Mononuclear cell (primary cell): ENCODE measurements around the gene PRR7. TPM values are rescaled to one million over a fixed set of nuclear protein-coding genes. Genes with fewer than 3 reads are reported as not detected.

Experiments
- H3K27me3 ChIP-seq: 2 replicates; pipeline ENCODE4 v1.6.0; 2011; ENCODE audit warnings: low read length, control low read depth; ENCODE audit not compliant: insufficient read depth
- H3K4me1 ChIP-seq: 2 replicates; pipeline ENCODE4 v1.5.1; 2011; ENCODE audit warnings: mild to moderate bottlenecking, low read length, control low read depth; ENCODE audit not compliant: insufficient read depth
- H3K4me3 ChIP-seq: 2 replicates; pipeline ENCODE4 v1.5.1; 2011; ENCODE audit warnings: mild to moderate bottlenecking, low read length, moderate library complexity
- H3K9me3 ChIP-seq: 2 replicates; pipeline ENCODE4 v1.5.1; 2011; ENCODE audit warnings: low read depth, mild to moderate bottlenecking, control low read depth, low read length
- total RNA-seq: library from RNA; depleted of rRNA; stranded (reverse); fragments of >200 nt; gene quantifications from one replicate; pipeline ENCODE4 v1.2.3, GENCODE V29; 2012

Gene PRR7
- total RNA-seq, 1 donor: 25.8 TPM

DNA sequence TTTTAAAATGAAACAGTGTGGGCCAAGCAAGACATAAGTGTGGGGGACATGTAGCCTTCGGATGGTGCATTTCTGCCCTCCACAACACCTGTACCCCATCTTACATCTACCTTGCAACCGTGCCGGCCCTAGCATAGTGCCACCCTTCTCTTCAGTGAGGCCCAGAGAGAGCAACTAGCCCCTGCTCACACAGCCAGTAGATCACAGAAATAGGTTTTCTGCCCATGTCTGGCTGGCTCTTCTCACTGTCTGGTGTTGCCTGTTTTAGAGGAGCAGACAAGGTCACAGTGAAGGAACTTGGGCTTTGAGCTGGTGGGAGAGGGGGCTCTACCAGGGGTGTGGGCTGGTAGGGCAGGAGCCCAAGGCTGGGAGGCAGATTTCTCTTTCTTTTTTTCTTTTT, 39.6 kb downstream of the PRR7 start:
- no peaks in the 10 kb centered on the region for H3K9me3 ChIP-seq

DNA sequence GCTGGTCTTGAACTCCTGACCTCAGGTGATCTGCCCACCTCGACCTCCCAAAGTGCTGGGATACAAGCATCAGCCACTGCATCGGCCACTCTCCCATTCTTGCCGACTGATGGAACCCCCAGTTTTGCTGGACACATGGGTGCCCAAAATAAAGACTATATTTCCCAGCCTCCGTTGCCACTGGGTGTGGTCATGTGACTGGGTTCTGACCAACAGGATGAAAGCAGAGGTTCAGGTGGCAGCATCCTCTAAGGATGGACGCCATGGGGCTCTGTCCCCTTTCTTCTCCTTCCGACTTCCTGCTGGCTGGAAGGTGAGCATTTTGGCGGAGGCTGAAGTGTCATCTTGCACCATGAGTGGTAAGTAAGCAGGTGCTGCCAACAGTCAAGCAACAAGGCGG, 40.5 kb downstream of the PRR7 start:
- H3K4me1 ChIP-seq: peaks cover 8% of the 10 kb centered on the region
- no peak overlapping the region for H3K4me3 ChIP-seq
- H3K27me3 ChIP-seq: no peaks in the 10 kb centered on the region
- H3K9me3 ChIP-seq: no peaks in the 10 kb centered on the region

More for the DNA sequence above, 39.6 kb downstream of the PRR7 start:
- Histone ChIP-seq H3K27me3 (no peaks in the 10 kb centered on the region), H3K4me3 (no peak overlapping the region), H3K4me1 (peaks cover 7% of the 10 kb centered on the region)

DNA sequence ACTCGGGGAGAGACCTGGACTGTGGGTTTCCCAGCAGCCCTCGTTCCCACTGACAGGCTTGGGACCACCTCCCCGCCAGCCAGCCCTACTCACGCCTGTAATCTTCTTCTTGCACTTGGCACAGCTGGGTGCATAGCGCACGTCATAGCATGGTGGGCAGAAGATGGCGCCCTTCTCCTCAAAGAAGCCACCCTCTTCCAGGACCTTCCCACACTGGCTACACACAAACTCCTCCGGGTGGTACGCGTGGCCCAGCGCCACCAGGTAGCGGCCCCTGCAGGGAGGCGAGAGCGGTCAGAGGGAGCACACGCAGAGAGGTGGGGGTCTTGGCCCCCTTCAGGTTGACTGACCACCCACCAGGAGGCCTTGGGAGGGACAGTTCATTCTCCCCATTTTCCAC, 41.4 kb downstream of the PRR7 start:
- H3K4me3 ChIP-seq: no peak overlapping the region
- H3K27me3 ChIP-seq: no peaks in the 10 kb centered on the region
- H3K4me1 ChIP-seq: peaks cover 12% of the 10 kb centered on the region
- H3K9me3 ChIP-seq: no peaks in the 10 kb centered on the region

DNA sequence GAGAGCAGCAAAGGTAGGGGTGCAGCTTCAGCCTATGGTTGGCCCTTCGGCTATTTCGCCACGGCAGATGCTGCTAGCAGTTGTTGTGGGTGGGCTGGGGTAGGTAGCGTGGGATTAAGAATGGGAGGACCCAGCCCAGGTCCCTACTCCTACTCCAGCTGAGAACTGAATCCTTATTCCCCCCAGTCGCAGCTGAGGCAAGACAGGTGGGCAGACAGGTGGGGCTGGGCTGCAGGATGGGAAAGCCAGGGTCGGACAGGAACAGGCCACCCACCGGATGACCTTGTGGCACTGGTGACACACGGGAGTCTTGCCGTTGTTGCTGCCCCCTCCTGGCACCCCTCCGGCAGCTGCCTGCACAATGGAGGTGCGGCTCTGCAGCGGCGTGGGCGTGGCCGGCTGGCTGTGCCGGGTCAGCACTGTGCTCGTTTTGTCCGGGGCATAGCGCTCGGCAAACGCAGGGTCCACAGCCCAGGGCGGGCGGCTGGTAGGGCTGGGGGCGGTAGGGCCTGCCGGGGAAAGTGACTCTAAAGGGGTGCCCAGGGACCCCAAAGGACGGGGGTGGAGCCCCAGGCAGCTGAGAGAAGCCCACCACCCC, 42.6 kb downstream of the PRR7 start:
- H3K27me3 ChIP-seq: no peaks in the 10 kb centered on the region
- no peaks in the 10 kb centered on the region for H3K9me3 ChIP-seq
- no peak overlapping the region for H3K4me3 ChIP-seq
- peaks cover 24% of the 10 kb centered on the region for H3K4me1 ChIP-seq

DNA sequence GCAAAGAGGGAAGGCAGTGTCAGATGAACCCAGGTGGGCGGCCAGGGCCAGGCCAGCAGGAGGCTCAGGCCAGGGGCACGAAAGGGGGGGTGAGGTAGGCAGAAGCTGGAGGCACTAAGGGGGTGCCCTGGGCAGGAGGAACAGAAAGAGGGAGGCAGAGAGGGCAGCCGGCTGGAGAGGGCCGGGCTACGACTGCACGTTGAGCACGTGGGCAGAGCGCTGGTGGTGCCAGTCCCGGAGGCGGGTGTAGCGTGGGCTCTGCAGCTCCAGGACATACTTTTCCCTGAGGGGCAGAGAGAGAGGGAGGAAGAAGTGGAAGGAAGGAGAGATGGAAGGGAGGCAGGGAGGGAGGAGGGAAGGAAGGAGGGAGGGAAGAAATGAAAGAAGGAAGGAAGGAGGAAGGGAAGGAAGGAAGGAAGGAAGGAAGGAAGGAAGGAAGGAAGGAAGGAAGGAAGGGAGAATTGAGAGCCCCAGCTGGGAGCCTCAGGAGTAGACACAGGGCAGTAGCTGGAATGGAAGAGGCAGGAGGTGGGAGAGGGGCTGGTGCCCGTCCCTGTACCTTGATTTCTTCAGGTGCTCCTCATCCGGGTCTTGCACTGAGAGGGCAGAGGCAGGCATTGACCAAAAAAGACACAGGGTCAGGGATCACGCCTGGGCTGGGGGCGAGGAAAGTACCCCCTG, 43.8 kb downstream of the PRR7 start:
- Histone ChIP-seq H3K9me3 (no peaks in the 10 kb centered on the region), H3K4me3 (no peak overlapping the region), H3K27me3 (no peaks in the 10 kb centered on the region), H3K4me1 (peaks cover 37% of the 10 kb centered on the region)

DNA sequence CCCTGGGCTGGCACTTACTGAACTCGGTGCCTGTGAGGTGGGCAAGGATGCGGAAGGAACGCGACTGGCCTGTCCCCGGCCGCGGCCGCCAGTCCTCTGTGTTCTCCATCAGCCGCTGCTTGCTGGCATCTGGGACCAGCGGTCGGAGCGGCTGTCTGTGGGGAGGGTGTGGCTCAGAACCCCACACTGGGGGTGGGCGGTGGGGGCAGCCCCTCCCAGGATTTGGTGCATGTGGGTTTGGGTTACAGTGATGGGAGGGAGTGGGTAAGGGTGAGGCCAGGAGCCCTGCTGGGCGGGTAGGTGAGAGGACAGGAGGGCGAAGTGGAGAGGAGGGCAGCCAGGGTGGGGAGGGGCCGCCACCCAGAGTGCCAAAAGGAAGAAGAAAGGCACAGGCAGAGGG, 44.4 kb downstream of the PRR7 start:
- Histone ChIP-seq H3K4me1 (peaks cover 42% of the 10 kb centered on the region), H3K9me3 (no peaks in the 10 kb centered on the region), H3K4me3 (no peak overlapping the region), H3K27me3 (no peaks in the 10 kb centered on the region)

DNA sequence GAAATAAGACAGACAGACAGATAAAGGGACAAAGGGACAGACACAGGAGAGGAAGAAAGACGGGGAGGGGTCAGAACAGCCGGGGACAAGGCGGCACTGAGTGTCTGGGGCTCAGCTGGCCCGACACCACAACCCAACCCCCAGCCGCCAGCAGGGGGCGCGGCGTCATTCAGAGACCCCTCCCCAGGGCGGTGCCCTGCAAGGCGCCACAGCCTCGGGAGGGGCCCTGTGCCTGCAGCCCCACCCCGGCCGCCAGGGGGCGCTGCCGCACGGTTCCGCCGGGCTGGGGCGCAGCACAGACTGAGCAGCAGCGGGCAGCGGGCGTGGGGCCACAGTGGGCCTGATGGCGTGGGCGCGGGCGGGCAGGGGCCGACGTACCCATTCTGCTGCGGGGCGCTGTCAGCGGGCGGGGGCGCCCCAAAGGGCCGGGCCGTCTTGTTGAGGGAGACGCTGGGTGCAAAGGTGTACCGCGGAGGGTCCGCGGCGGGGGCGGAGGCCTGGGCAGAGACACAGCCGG, 44.9 kb downstream of the PRR7 start:
- Histone ChIP-seq H3K4me1 (peaks cover 47% of the 10 kb centered on the region), H3K27me3 (no peaks in the 10 kb centered on the region), H3K9me3 (no peaks in the 10 kb centered on the region), H3K4me3 (no peak overlapping the region)

DNA sequence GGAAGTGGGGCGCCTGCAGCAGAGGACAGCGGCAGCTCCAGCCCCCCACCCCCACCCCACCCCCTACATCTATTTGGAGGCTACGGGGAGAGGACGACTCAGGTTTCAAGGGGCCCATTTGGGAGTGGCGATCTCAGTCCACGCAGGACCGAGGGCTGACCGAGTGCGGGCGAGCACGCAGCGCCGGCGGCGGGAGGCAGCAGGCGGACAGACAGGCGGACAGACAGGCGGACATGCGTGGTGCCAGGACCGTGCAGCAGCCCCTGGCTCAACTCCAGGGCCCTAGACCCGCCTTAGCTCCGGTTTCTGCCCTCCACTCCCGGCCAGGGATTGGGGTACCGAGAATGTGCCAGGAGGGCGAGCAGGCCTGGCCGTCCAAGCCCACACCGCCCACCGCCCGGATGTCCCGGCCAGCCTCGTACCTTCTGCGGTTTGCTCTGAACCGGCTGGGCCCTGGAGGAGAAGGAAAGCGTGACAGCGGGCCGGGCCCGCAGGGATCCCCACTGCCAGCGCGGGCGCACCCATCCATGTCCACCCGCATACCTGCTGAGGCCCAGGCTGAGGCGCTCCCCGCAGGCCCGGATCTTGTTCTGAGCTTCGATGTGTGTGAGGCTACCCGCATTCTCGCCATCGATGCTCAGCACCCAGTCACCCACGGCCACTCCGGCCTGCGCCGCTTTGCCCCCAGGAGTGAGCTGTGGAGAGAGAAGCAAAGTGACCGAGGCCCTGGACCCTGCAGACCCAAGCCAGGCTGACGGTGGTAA, 45.6 kb downstream of the PRR7 start:
- Histone ChIP-seq H3K27me3 (no peaks in the 10 kb centered on the region), H3K4me1 (peaks cover 49% of the 10 kb centered on the region), H3K4me3 (no peak overlapping the region), H3K9me3 (no peaks in the 10 kb centered on the region)

DNA sequence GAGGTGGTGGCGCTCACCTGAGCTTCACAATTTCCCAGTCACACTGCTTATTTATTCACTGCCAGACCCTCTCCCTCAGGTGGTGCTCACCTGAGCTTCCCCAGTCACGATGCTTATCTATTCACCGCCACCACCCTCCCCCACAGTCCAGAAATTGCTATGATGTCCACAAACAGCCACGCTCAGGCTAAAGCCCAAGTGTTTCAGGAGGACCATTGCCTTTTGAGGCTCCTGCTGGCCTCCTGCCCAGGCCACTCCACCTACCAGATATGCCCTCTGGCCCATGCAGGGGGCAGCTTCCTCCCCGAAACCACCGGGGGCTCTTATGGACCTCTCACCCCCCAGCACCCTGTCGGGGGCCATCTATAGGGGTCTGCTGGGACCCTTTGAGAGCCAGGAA, 46.2 kb downstream of the PRR7 start:
- Histone ChIP-seq H3K27me3 (no peaks in the 10 kb centered on the region), H3K4me1 (peaks cover 52% of the 10 kb centered on the region), H3K4me3 (no peak overlapping the region), H3K9me3 (no peaks in the 10 kb centered on the region)

DNA sequence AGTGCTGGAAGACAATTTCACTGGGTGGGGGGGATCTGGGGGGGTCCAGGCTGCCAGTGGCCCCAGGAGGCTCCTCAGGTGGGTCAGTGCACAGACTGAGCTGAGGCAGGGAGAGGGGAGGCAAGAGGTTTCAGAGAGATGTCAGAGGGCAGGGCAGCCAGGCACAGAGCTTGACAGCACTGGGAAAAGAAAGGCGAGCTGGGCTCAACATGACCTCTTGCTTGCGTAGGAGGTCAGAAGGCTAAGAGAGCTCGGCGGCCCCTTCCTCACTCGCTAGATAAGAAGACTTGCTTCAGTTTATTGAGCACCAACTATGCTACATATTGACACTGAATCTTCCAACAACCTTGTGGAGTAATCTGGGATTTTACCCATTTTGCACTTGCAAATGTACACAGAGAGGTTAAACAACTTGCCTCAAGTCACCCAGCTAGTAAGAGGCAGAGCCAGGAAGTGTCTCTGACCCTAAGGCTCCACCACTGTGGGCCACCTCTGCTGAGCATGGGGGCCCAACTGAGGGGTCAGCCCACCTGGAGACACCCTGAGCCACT, 47.3 kb downstream of the PRR7 start:
- Histone ChIP-seq H3K9me3 (no peaks in the 10 kb centered on the region), H3K27me3 (no peaks in the 10 kb centered on the region), H3K4me3 (no peak overlapping the region), H3K4me1 (peaks cover 61% of the 10 kb centered on the region)

DNA sequence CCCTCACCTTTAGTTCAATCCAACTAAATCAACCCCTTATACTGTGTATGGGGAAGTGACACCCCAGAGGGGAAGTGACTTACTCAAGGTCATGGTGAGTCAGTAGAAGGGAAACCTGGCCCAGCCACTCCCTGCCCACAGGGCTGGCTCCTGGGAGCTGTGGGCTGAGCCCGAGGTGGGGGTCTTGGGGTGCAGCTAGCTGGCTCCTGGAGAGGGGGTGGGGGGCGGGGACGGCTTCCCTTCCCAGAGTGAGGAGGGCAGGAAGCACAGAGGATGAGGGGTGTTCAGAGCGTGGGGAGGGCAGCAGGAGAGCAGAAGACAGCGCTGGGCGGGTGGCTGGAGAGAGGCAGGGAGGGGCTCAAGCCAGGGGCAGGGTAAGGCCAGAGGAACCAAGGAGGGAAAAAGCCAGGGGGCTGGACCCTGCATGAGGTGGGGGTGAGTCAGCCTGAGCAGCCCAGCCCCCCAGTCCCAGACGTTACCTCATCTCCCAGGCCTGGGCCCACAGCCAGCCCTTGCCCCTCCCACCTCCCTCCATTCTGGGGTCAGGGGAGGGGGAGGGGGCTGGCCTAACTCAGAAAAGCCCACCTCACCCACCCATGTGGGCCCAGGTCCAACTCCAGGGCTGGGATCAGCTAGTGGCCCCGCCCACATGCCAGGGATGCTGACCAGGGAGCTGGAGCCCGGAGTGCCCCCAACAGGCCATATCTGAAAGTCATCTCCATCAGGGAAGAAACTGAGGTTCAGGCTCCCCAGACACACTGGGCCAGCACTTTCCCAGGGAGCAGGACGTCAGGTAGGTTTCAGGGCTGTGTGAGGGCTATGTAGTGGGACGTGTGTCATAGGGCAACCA, 48.0 kb downstream of the PRR7 start:
- Histone ChIP-seq H3K4me3 (no peak overlapping the region), H3K4me1 (peaks cover 61% of the 10 kb centered on the region), H3K27me3 (no peaks in the 10 kb centered on the region), H3K9me3 (no peaks in the 10 kb centered on the region)

DNA sequence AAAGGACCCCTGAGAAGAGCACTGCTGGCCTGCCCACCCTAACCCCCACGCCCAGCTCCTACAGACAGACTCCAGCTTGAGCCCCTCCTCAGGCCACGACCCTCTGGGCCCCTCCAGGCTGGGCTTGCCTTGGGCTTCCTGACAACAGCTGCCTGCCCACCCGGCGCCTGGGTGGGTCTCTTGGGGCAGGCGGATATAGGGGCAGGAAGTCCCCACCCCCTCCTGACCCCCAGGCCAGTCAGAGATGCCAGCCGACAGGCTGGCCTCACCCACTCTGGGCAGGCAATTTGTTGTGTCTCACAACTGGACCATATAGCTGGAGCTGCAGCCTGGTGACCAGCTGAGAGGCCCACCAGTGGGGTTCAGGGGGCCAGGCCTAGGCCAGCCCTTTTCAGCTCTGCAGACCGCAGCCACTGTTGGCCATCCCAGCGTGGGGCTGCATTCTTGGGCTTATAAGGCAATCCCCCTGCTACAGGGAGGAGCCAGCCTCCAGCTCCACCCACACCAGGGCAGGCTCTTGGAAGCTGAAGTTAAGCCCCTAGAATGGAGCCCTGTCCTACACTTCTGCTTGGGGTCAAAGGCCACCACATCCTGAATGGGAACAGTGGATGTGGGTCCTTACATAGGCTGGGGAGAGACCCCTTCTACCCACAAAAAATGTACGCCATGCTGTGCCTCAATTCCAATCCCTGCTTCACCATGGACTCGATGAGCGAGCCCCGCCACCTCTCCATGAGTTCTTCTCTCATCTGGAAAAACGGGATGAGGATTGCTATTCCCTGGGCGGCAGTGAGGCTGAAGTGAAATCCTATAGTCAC, 48.8 kb downstream of the PRR7 start:
- no peaks in the 10 kb centered on the region for H3K9me3 ChIP-seq
- peaks cover 62% of the 10 kb centered on the region for H3K4me1 ChIP-seq
- no peak overlapping the region for H3K4me3 ChIP-seq
- no peaks in the 10 kb centered on the region for H3K27me3 ChIP-seq

DNA sequence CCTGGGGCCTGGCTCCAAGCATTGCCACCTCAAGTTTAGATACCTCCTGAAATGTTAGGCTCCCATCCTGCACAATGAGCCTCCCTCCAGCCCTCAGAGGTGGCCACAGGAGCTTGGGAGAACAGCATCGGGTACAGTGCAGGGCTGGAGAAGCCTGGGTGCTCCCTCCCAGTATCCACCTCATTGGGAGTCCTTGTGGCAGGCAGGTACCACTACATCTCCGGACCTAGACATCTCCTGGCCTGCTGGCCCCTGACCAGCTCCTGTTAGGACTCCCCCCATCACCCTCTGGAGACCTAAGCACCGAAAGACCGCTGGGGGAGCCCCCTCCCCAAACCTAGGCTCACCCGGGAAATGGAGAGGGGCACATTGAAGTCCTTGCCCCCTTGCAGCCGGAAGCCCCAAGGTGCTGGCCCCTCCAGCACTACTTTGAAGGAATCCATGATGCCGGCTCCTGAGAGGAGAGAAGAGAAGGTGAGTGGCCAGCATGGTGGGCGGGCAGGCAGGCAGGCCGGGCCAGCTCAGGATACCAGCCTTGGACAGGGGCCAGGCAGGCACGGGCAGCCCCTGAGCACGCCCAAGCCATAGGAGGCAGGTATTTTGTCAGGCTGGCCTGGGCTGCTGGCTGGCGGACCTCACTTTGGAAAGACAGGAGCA, 49.6 kb downstream of the PRR7 start:
- Histone ChIP-seq H3K4me3 (peak overlapping the region; percentile 13), H3K27me3 (no peaks in the 10 kb centered on the region), H3K9me3 (no peaks in the 10 kb centered on the region), H3K4me1 (peaks cover 63% of the 10 kb centered on the region)
